CD14-positive monocyte (primary cell): Measurements from ENCODE around the gene DMAC2L. TPM values are rescaled to one million over a fixed set of nuclear protein-coding genes. Genes with fewer than 3 reads are reported as not detected.
"Not testable (repeated sequence)": the region's sequence is repeated elsewhere in the genome, so short reads cannot be mapped to it uniquely, and the experiment has no call there.

Source experiments
- DNase-seq, 3 donors: peaks; one replicate each; pipeline ENCODE4 v3.0.0-alpha.2; 2011 to 2022
- H2AFZ ChIP-seq: 2 replicates; pipeline ENCODE4 v1.6.0; 2012; ENCODE audit warnings: mild to moderate bottlenecking, low read depth, low read length, inconsistent platforms; ENCODE audit not compliant: insufficient read depth, poor library complexity, severe bottlenecking
- H3K27ac ChIP-seq, 2 donors: 1 replicate in 1 of 2; 2 replicates in 1 of 2; pipeline ENCODE4 v1.5.1; 2012 to 2013; ENCODE audit warnings: low read length in 2 of 2, control low read depth in 1 of 2, inconsistent platforms in 1 of 2, low read depth in 1 of 2, mild to moderate bottlenecking in 1 of 2
- H3K27me3 ChIP-seq, 2 donors: one replicate each; pipeline versions ENCODE4 v1.6.0 to v1.6.1; 2011 to 2013; ENCODE audit warnings: low read length in 2 of 2; ENCODE audit not compliant: control insufficient read depth in 2 of 2, insufficient read depth in 2 of 2
- H3K36me3 ChIP-seq, 2 donors: replicated peaks in 1 of 2; 1 replicate in 1 of 2; 2 replicates in 1 of 2; pipeline versions ENCODE4 v1.5.1 to v1.6.1; 2012 to 2013; ENCODE audit warnings: low read length in 2 of 2, control low read depth in 1 of 2, inconsistent platforms in 1 of 2, mild to moderate bottlenecking in 1 of 2; ENCODE audit not compliant: insufficient read depth in 2 of 2, control insufficient read depth in 1 of 2
- H3K4me1 ChIP-seq, 2 donors: 1 replicate in 1 of 2; 2 replicates in 1 of 2; pipeline versions ENCODE4 v1.5.1 to v1.6.1; 2012 to 2013; ENCODE audit warnings: low read length in 2 of 2, control low read depth in 1 of 2, inconsistent platforms in 1 of 2, mild to moderate bottlenecking in 1 of 2, moderate library complexity in 1 of 2; ENCODE audit not compliant: insufficient read depth in 2 of 2, control insufficient read depth in 1 of 2
- H3K4me2 ChIP-seq: replicated peaks from 2 replicates; pipeline ENCODE3; 2012; ENCODE audit warnings: low read length, moderate library complexity, mild to moderate bottlenecking; ENCODE audit not compliant: poor library complexity, severe bottlenecking; ENCODE audit errors: extremely low read depth
- H3K4me3 ChIP-seq, 3 experiments: fragments of 200-600 bp in 1 of 3; sonication (generic) in 1 of 3; replicated peaks in 1 of 3; 1 replicate in 2 of 3; 2 replicates in 1 of 3; pipeline ENCODE4 v1.5.1; 2011 to 2013; ENCODE audit warnings: low read length in 3 of 3, mild to moderate bottlenecking in 3 of 3, control low read depth in 2 of 3, low read depth in 2 of 3, inconsistent platforms in 1 of 3, moderate library complexity in 1 of 3
- H3K79me2 ChIP-seq: 2 replicates; pipeline ENCODE4 v1.6.0; 2012; ENCODE audit warnings: mild to moderate bottlenecking, control low read depth, inconsistent platforms, low read length, moderate library complexity; ENCODE audit not compliant: insufficient read depth
- H3K9ac ChIP-seq: 2 replicates; pipeline ENCODE4 v1.6.0; 2017; ENCODE audit warnings: low read length, mild to moderate bottlenecking; ENCODE audit not compliant: insufficient read depth, poor library complexity, severe bottlenecking
- H3K9me3 ChIP-seq, 2 donors: replicated peaks in 1 of 2; 1 replicate in 1 of 2; 2 replicates in 1 of 2; pipeline versions ENCODE4 v1.5.1 to v1.6.1; 2012 to 2013; ENCODE audit warnings: low read length in 2 of 2, control low read depth in 1 of 2; ENCODE audit not compliant: control insufficient read depth in 1 of 2, insufficient read depth in 1 of 2
- H4K20me1 ChIP-seq: 2 replicates; pipeline ENCODE4 v1.6.0; 2012; ENCODE audit warnings: mild to moderate bottlenecking, low read length, control low read depth, moderate library complexity; ENCODE audit not compliant: insufficient read depth
- H3K27ac Mint-ChIP-seq, 7 donors: one replicate each; pipeline ENCODE4 v1.8.0; 2020; ENCODE audit warnings: mild to moderate bottlenecking in 7 of 7, mixed read lengths in 7 of 7, moderate library complexity in 6 of 7, inconsistent platforms in 2 of 7
- H3K27me3 Mint-ChIP-seq, 3 donors: one replicate each; pipeline ENCODE4 v1.8.0; 2021 to 2022; ENCODE audit warnings: low read depth in 3 of 3, mild to moderate bottlenecking in 3 of 3, mixed read lengths in 3 of 3, moderate library complexity in 3 of 3, inconsistent platforms in 1 of 3
- H3K36me3 Mint-ChIP-seq, 2 donors: one replicate each; pipeline ENCODE4 v1.8.0; 2020; ENCODE audit warnings: mixed read lengths in 2 of 2, inconsistent platforms in 1 of 2, mild to moderate bottlenecking in 1 of 2
- H3K4me1 Mint-ChIP-seq: one replicate; pipeline ENCODE4 v1.8.0; 2020; ENCODE audit warnings: mild to moderate bottlenecking, mixed read lengths
- H3K4me3 Mint-ChIP-seq, 2 donors: one replicate each; pipeline ENCODE4 v1.8.0; 2020; ENCODE audit warnings: mild to moderate bottlenecking in 2 of 2, mixed read lengths in 2 of 2, moderate library complexity in 1 of 2
- H3K9me3 Mint-ChIP-seq, 7 donors: one replicate each; pipeline ENCODE4 v1.8.0; 2020 to 2022; ENCODE audit warnings: mixed read lengths in 7 of 7, mild to moderate bottlenecking in 6 of 7, moderate library complexity in 6 of 7, inconsistent platforms in 2 of 7
- WGBS: methylation state at CpG from one replicate; pipeline ENCODE4 v1.1.5; 2013; ENCODE audit warnings: missing lambda C conversion rate; ENCODE audit not compliant: insufficient coverage; 5-methylcytosine and 5-hydroxymethylcytosine counted together
- intact Hi-C, 2 donors: fragments of 100-400 bp; cut with micrococcal nuclease; formaldehyde crosslinking; loops; one replicate each; pipeline versions ENCODE4 v1.15.0 to v1.15.1; 2023
- polyA plus RNA-seq, 3 donors: library from polyadenylated mRNA; depleted of rRNA in 1 of 3; unstranded in 2 of 3; stranded (reverse) in 1 of 3; fragments of 300-500 nt in 2 of 3; fragments of >200 nt in 1 of 3; fragmentation: Illumina TruSeq in 2 of 3; gene quantifications; 1 replicate in 2 of 3; 2 replicates in 1 of 3; pipeline ENCODE4 v1.2.3, GENCODE V29; 2012 to 2021
- TF ChIP-seq, protein P1 (sequence below): fragments of 200-600 bp; IDR thresholded peaks from one replicate; pipeline ENCODE4 v1.8.0; 2022; ENCODE audit warnings: antibody characterized with exemption, mild to moderate bottlenecking

DMAC2L gene
- polyA plus RNA-seq, 3 donors = 13.4 to 17.3 (median 16.4) TPM

DNA sequence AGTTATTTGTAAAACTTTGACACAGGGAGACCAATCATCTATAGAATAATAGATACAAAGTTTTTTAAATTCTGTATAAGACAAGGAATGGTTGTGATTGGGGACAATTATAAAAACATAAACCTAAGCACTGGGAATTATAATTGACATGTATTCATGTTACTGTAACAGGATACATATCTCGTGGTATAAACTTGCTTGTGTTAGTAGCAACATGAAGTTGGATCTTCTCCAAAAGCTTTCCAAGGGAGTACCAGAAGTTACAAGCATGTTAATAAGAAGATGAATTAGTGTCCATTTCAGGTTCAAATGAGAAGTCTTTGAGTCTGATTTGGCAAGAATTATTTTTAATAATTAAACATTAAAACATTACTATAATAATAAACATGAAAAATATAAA is 42.4 kb downstream of the DMAC2L start:
- DNase-seq = no peak
- Mint-ChIP-seq H3K4me3 (no peak overlapping the region), H3K27me3 (peaks cover 2 to 4% (median 2%) of the 10 kb centered on the region in 3 donors), H3K36me3 (peaks cover 30 to 38% of the 10 kb centered on the region in 2 donors), H3K4me1 (peaks cover 8% of the 10 kb centered on the region), H3K9me3 (peaks cover 0 to 3% (median 0%) of the 10 kb centered on the region in 7 donors), H3K27ac (no peak overlapping the region)
- no peaks in the 10 kb centered on the region for H4K20me1 ChIP-seq
- no peak overlapping the region for H3K27ac ChIP-seq
- no peak overlapping the region for H3K9ac ChIP-seq
- WGBS = no CpG with 5 or more reads among the region's 1 CpG
- no peaks in the 10 kb centered on the region for H3K27me3 ChIP-seq
- TF ChIP-seq, protein P1, sequence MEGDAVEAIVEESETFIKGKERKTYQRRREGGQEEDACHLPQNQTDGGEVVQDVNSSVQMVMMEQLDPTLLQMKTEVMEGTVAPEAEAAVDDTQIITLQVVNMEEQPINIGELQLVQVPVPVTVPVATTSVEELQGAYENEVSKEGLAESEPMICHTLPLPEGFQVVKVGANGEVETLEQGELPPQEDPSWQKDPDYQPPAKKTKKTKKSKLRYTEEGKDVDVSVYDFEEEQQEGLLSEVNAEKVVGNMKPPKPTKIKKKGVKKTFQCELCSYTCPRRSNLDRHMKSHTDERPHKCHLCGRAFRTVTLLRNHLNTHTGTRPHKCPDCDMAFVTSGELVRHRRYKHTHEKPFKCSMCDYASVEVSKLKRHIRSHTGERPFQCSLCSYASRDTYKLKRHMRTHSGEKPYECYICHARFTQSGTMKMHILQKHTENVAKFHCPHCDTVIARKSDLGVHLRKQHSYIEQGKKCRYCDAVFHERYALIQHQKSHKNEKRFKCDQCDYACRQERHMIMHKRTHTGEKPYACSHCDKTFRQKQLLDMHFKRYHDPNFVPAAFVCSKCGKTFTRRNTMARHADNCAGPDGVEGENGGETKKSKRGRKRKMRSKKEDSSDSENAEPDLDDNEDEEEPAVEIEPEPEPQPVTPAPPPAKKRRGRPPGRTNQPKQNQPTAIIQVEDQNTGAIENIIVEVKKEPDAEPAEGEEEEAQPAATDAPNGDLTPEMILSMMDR = no peak
- H3K4me2 ChIP-seq = no peak overlapping the region
- H3K79me2 ChIP-seq = no peaks in the 10 kb centered on the region
- no peaks in the 10 kb centered on the region for H3K4me1 ChIP-seq
- H3K9me3 ChIP-seq = no peaks in the 10 kb centered on the region
- H3K4me3 ChIP-seq = no peak overlapping the region
- intact Hi-C loops = no loop called here
- no peak overlapping the region for H2AFZ ChIP-seq
- H3K36me3 ChIP-seq = peaks cover 0 to 30% of the 10 kb centered on the region in 2 donors

GRCh38 chr14:50355692-50356091 is 43.6 kb downstream of the DMAC2L start:
- 88% methylated on average over 1 of the region's 1 CpG for WGBS

GRCh38 chr14:50356283-50356682 is 44.2 kb downstream of the DMAC2L start:
- DNase-seq, H3K4me2 ChIP-seq, H3K79me2 ChIP-seq, H3K27ac Mint-ChIP-seq, H3K9ac ChIP-seq, H3K27ac ChIP-seq, H3K4me3 Mint-ChIP-seq, H3K4me1 ChIP-seq, H3K27me3 Mint-ChIP-seq, H3K4me3 ChIP-seq, H3K4me1 Mint-ChIP-seq, H3K27me3 ChIP-seq, H2AFZ ChIP-seq, intact Hi-C loops, H4K20me1 ChIP-seq, H3K9me3 ChIP-seq, H3K9me3 Mint-ChIP-seq: not testable (repeated sequence)
- WGBS = no CpG with 5 or more reads among the region's 3 CpGs
- H3K36me3 Mint-ChIP-seq = peaks cover 30 to 38% of the 10 kb centered on the region in 2 donors
- peaks cover 0 to 30% of the 10 kb centered on the region in 2 donors for H3K36me3 ChIP-seq

More at GRCh38 chr14:50355692-50356091, 43.6 kb downstream of the DMAC2L start:
- no peak overlapping the region for H3K27ac Mint-ChIP-seq
- intact Hi-C loops = no loop called here
- no peak overlapping the region for H3K4me3 ChIP-seq
- no peak overlapping the region for H3K9ac ChIP-seq
- H2AFZ ChIP-seq = no peak overlapping the region
- TF ChIP-seq, protein P1 = no peak
- H3K4me2 ChIP-seq = no peak overlapping the region
- H3K27me3 Mint-ChIP-seq = peaks cover 0 to 4% (median 0%) of the 10 kb centered on the region in 3 donors
- peaks cover 30 to 38% of the 10 kb centered on the region in 2 donors for H3K36me3 Mint-ChIP-seq
- H3K36me3 ChIP-seq = peaks cover 0 to 30% of the 10 kb centered on the region in 2 donors
- no peaks in the 10 kb centered on the region for H3K4me1 ChIP-seq
- no peak for DNase-seq
- H3K79me2 ChIP-seq = no peaks in the 10 kb centered on the region
- peaks cover 8% of the 10 kb centered on the region for H3K4me1 Mint-ChIP-seq
- H3K4me3 Mint-ChIP-seq = no peak overlapping the region
- H3K27me3 ChIP-seq = no peaks in the 10 kb centered on the region
- no peaks in the 10 kb centered on the region for H3K9me3 ChIP-seq
- no peaks in the 10 kb centered on the region for H4K20me1 ChIP-seq
- H3K9me3 Mint-ChIP-seq = peaks cover 0 to 3% (median 0%) of the 10 kb centered on the region in 7 donors
- no peak overlapping the region for H3K27ac ChIP-seq
